Left ventricle myocardium inferior (tissue), 1 donor: Measurements from ENCODE around the gene RAD51B. TPM values are rescaled to one million over a fixed set of nuclear protein-coding genes. Genes with fewer than 3 reads are reported as not detected.

Experiments
- DNase-seq: peaks from one replicate; pipeline ENCODE4 v3.0.0-alpha.2; 2020
- H3K27ac ChIP-seq: fragments of 200-600 bp; replicated peaks from 2 replicates; pipeline ENCODE4 v1.8.0; 2021
- H3K27me3 ChIP-seq: fragments of 200-600 bp; 2 replicates; pipeline ENCODE4 v1.8.0; 2021; ENCODE audit warnings: low read depth
- H3K36me3 ChIP-seq: fragments of 200-600 bp; 2 replicates; pipeline ENCODE4 v1.8.0; 2021
- H3K4me1 ChIP-seq: fragments of 200-600 bp; 2 replicates; pipeline ENCODE4 v1.8.0; 2021
- H3K4me3 ChIP-seq: fragments of 200-600 bp; 2 replicates; pipeline ENCODE4 v1.8.0; 2021; ENCODE audit warnings: mild to moderate bottlenecking, moderate library complexity
- H3K9me3 ChIP-seq: fragments of 200-600 bp; replicated peaks from 2 replicates; pipeline ENCODE4 v1.8.0; 2021
- CTCF ChIP-seq: fragments of 200-600 bp; IDR thresholded peaks from 2 replicates; pipeline ENCODE4 v1.8.0; 2021; ENCODE audit warnings: antibody characterized with exemption, mild to moderate bottlenecking, borderline replicate concordance
- intact Hi-C: fragments of 100-400 bp; cut with micrococcal nuclease; formaldehyde crosslinking; loops from one replicate; pipeline ENCODE4 v1.11.0; 2022
- total RNA-seq: library from RNA; stranded (reverse); fragmentation: NEBNext Ultra II Directional; extraction: Animal tissue kit (Norgen Biotek cat#: 25700); gene quantifications from one replicate; pipeline ENCODE4 v1.2.1, GENCODE V29; 2021
- donor health status: DM: no; HTN: yes; CAD: no; lungs with severe emphysema.

The RAD51B gene
- total RNA-seq, 1 donor from 2014 or later = 2.4 TPM

- intact Hi-C loops = no loop called here
- H3K36me3 ChIP-seq = no peaks in the 10 kb centered on the region
- no peak overlapping the region for H3K27ac ChIP-seq
- H3K4me1 ChIP-seq = peaks cover 15% of the 10 kb centered on the region
- no peaks in the 10 kb centered on the region for H3K27me3 ChIP-seq
- H3K9me3 ChIP-seq = no peaks in the 10 kb centered on the region
- no peak overlapping the region for H3K4me3 ChIP-seq
- no peak for TF ChIP-seq CTCF
- no peak for DNase-seq
Measured at GRCh38 chr14:68162887-68163286, 343.3 kb downstream of the RAD51B start.

- DNase-seq = no peak
- peak overlapping the region; percentile 33 for H3K27ac ChIP-seq
- peaks cover 13% of the 10 kb centered on the region for H3K4me1 ChIP-seq
- H3K9me3 ChIP-seq = no peaks in the 10 kb centered on the region
- no peak for TF ChIP-seq CTCF
- no peaks in the 10 kb centered on the region for H3K36me3 ChIP-seq
- intact Hi-C loops = no loop called here
- no peaks in the 10 kb centered on the region for H3K27me3 ChIP-seq
- no peak overlapping the region for H3K4me3 ChIP-seq
Measured at GRCh38 chr14:68164711-68165113, 345.1 kb downstream of the RAD51B start.

- no peak for TF ChIP-seq CTCF
- peaks cover 13% of the 10 kb centered on the region for H3K4me1 ChIP-seq
- no peaks in the 10 kb centered on the region for H3K9me3 ChIP-seq
- H3K27me3 ChIP-seq = no peaks in the 10 kb centered on the region
- no peak for DNase-seq
- no peak overlapping the region for H3K4me3 ChIP-seq
- peak overlapping the region; percentile 33 for H3K27ac ChIP-seq
- no peaks in the 10 kb centered on the region for H3K36me3 ChIP-seq
- intact Hi-C loops = no loop called here
Measured at GRCh38 chr14:68165274-68165843, 345.8 kb downstream of the RAD51B start.

- no peaks in the 10 kb centered on the region for H3K36me3 ChIP-seq
- intact Hi-C loops = no loop called here
- TF ChIP-seq CTCF = no peak
- peaks cover 13% of the 10 kb centered on the region for H3K4me1 ChIP-seq
- H3K27me3 ChIP-seq = no peaks in the 10 kb centered on the region
- no peaks in the 10 kb centered on the region for H3K9me3 ChIP-seq
- no peak overlapping the region for H3K4me3 ChIP-seq
- no peak overlapping the region for H3K27ac ChIP-seq
- no peak for DNase-seq
Measured at GRCh38 chr14:68166731-68167382, 347.3 kb downstream of the RAD51B start.

- Histone ChIP-seq H3K36me3 (no peaks in the 10 kb centered on the region), H3K27ac (no peak overlapping the region), H3K27me3 (no peaks in the 10 kb centered on the region), H3K4me3 (no peak overlapping the region), H3K9me3 (no peaks in the 10 kb centered on the region), H3K4me1 (peaks cover 13% of the 10 kb centered on the region)
- intact Hi-C loops = no loop called here
- no peak for TF ChIP-seq CTCF
- DNase-seq = no peak
Measured at GRCh38 chr14:68167383-68168087, 348.0 kb downstream of the RAD51B start.
